ENCODE results near the gene KREMEN2.

The KREMEN2 gene

GRCh38 chr16:2952679-2953078 lies 11.4 kb upstream of the KREMEN2 start:
- H3K27ac Mint-ChIP-seq = no peak overlapping the region
- no peaks in the 10 kb centered on the region for H3K9me3 Mint-ChIP-seq
- H3K4me1 Mint-ChIP-seq = peaks cover 1% of the 10 kb centered on the region

GRCh38 chr16:2953706-2954627 lies 10.1 kb upstream of the KREMEN2 start:
- Mint-ChIP-seq H3K4me3 (no peak overlapping the region), H3K4me1 (peaks cover 1% of the 10 kb centered on the region), H3K36me3 (ENCODE audit: low read depth) (peaks cover 3% of the 10 kb centered on the region), H3K27me3 (peaks cover 8% of the 10 kb centered on the region), H3K9me3 (no peaks in the 10 kb centered on the region), H3K27ac (no peak overlapping the region)
- no peak for DNase-seq
- ATAC-seq = no peak

More at GRCh38 chr16:2952679-2953078, 11.4 kb upstream of the KREMEN2 start:
- ATAC-seq (no peak), DNase-seq (no peak)
- peaks cover 7% of the 10 kb centered on the region for H3K27me3 Mint-ChIP-seq
- peaks cover 4% of the 10 kb centered on the region for H3K36me3 Mint-ChIP-seq (ENCODE audit: low read depth)
- no peak overlapping the region for H3K4me3 Mint-ChIP-seq

- H3K4me1 Mint-ChIP-seq = no peaks in the 10 kb centered on the region
- no peaks in the 10 kb centered on the region for H3K36me3 Mint-ChIP-seq (ENCODE audit: low read depth)
- H3K9me3 Mint-ChIP-seq = no peaks in the 10 kb centered on the region
- H3K4me3 Mint-ChIP-seq = no peak overlapping the region
- no peak for ATAC-seq
- H3K27ac Mint-ChIP-seq = no peak overlapping the region
- DNase-seq = no peak
- H3K27me3 Mint-ChIP-seq = peaks cover 10% of the 10 kb centered on the region
Observed at GRCh38 chr16:2954656-2955381, 9.3 kb upstream of the KREMEN2 start.

GRCh38 chr16:2955438-2955778 lies 8.7 kb upstream of the KREMEN2 start:
- H3K4me3 Mint-ChIP-seq = no peak overlapping the region
- ATAC-seq (no peak), DNase-seq (no peak)
- no peak overlapping the region for H3K27ac Mint-ChIP-seq
- no peaks in the 10 kb centered on the region for H3K36me3 Mint-ChIP-seq (ENCODE audit: low read depth)
- H3K27me3 Mint-ChIP-seq = peaks cover 11% of the 10 kb centered on the region
- H3K4me1 Mint-ChIP-seq = no peaks in the 10 kb centered on the region
- no peaks in the 10 kb centered on the region for H3K9me3 Mint-ChIP-seq

GRCh38 chr16:2955779-2956578 lies 8.1 kb upstream of the KREMEN2 start:
- Mint-ChIP-seq H3K27ac (no peak overlapping the region), H3K36me3 (ENCODE audit: low read depth) (no peaks in the 10 kb centered on the region), H3K4me3 (no peak overlapping the region), H3K27me3 (peaks cover 11% of the 10 kb centered on the region), H3K4me1 (no peaks in the 10 kb centered on the region), H3K9me3 (no peaks in the 10 kb centered on the region)
- DNase-seq (no peak), ATAC-seq (no peak)

GRCh38 chr16:2956579-2956956 lies 7.5 kb upstream of the KREMEN2 start:
- DNase-seq = no peak
- no peak for ATAC-seq
- Mint-ChIP-seq H3K36me3 (ENCODE audit: low read depth) (no peaks in the 10 kb centered on the region), H3K9me3 (no peaks in the 10 kb centered on the region), H3K4me1 (no peaks in the 10 kb centered on the region), H3K4me3 (no peak overlapping the region), H3K27ac (no peak overlapping the region), H3K27me3 (peaks cover 11% of the 10 kb centered on the region)

- H3K4me1 Mint-ChIP-seq = peaks cover 12% of the 10 kb centered on the region
- DNase-seq (no peak), ATAC-seq (no peak)
- H3K27ac Mint-ChIP-seq = no peak overlapping the region
- H3K36me3 Mint-ChIP-seq (ENCODE audit: low read depth) = no peaks in the 10 kb centered on the region
- no peak overlapping the region for H3K4me3 Mint-ChIP-seq
- H3K9me3 Mint-ChIP-seq = no peaks in the 10 kb centered on the region
- H3K27me3 Mint-ChIP-seq = peaks cover 29% of the 10 kb centered on the region
Observed at GRCh38 chr16:2959206-2959605, 4.9 kb upstream of the KREMEN2 start.

GRCh38 chr16:2960183-2961010 lies 3.7 kb upstream of the KREMEN2 start:
- ATAC-seq (no peak), DNase-seq (no peak)
- Mint-ChIP-seq H3K27me3 (peaks cover 32% of the 10 kb centered on the region), H3K27ac (no peak overlapping the region), H3K4me1 (peaks cover 16% of the 10 kb centered on the region), H3K4me3 (no peak overlapping the region), H3K9me3 (no peaks in the 10 kb centered on the region), H3K36me3 (ENCODE audit: low read depth) (no peaks in the 10 kb centered on the region)

GRCh38 chr16:2962334-2963073 lies 1.6 kb upstream of the KREMEN2 start:
- no peak overlapping the region for H3K27ac Mint-ChIP-seq
- H3K4me1 Mint-ChIP-seq = peaks cover 21% of the 10 kb centered on the region
- H3K27me3 Mint-ChIP-seq = peaks cover 37% of the 10 kb centered on the region
- H3K9me3 Mint-ChIP-seq = no peaks in the 10 kb centered on the region
- no peak overlapping the region for H3K4me3 Mint-ChIP-seq
- no peak for DNase-seq
- no peaks in the 10 kb centered on the region for H3K36me3 Mint-ChIP-seq (ENCODE audit: low read depth)
- ATAC-seq = no peak

GRCh38 chr16:2963074-2963722 lies 877 bp upstream of the KREMEN2 start:
- Mint-ChIP-seq H3K4me1 (peaks cover 24% of the 10 kb centered on the region), H3K27ac (no peak overlapping the region), H3K27me3 (peaks cover 42% of the 10 kb centered on the region), H3K9me3 (no peaks in the 10 kb centered on the region), H3K4me3 (peak overlapping the region; percentile 76), H3K36me3 (ENCODE audit: low read depth) (no peaks in the 10 kb centered on the region)
- ATAC-seq (no peak), DNase-seq (no peak)

- Mint-ChIP-seq H3K27me3 (peaks cover 43% of the 10 kb centered on the region), H3K9me3 (no peaks in the 10 kb centered on the region), H3K4me3 (peak overlapping the region; percentile 76), H3K4me1 (peaks cover 30% of the 10 kb centered on the region), H3K36me3 (ENCODE audit: low read depth) (no peaks in the 10 kb centered on the region), H3K27ac (no peak overlapping the region)
- peak; percentile 70 for DNase-seq
- ATAC-seq = peak; percentile 17
Observed at GRCh38 chr16:2964475-2965336, 631 bp downstream of the KREMEN2 start.

- H3K36me3 Mint-ChIP-seq (ENCODE audit: low read depth) = peaks cover 5% of the 10 kb centered on the region
- ATAC-seq = no peak
- peaks cover 42% of the 10 kb centered on the region for H3K27me3 Mint-ChIP-seq
- DNase-seq = no peak
- no peak overlapping the region for H3K4me3 Mint-ChIP-seq
- H3K27ac Mint-ChIP-seq = no peak overlapping the region
- H3K9me3 Mint-ChIP-seq = no peaks in the 10 kb centered on the region
- peaks cover 38% of the 10 kb centered on the region for H3K4me1 Mint-ChIP-seq
Observed at GRCh38 chr16:2966043-2966807, 2.1 kb downstream of the KREMEN2 start.

Data from activated naive CD8-positive, alpha-beta T cell treated with anti-CD3 and anti-CD28 coated beads, Interleukin-2, amount 50 U/mL, for 24 hours (primary cell).